Psoas muscle (tissue), 8 donors: ENCODE data around the gene FAIM2. TPM values are rescaled to one million over a fixed set of nuclear protein-coding genes. Genes with fewer than 3 reads are reported as not detected.
"Not testable (repeated sequence)": the region's sequence is repeated elsewhere in the genome, so short reads cannot be mapped to it uniquely, and the experiment has no call there.

ENCODE experiments used
- ATAC-seq, 4 donors: fragments of 200-7000 bp; cut with Tn5 transposase; one replicate each; pipeline ENCODE4 v1.9.1; 2020; ENCODE audit warnings: moderate library complexity in 3 of 4, mild to moderate bottlenecking in 2 of 4
- DNase-seq, 2 donors: peaks; one replicate each; pipeline ENCODE4 v3.0.0-alpha.2; 2020
- H3K27ac ChIP-seq: fragments of 200-600 bp; one replicate; pipeline ENCODE4 v1.8.0; 2022
- H3K27me3 ChIP-seq, 3 donors: fragments of 200-600 bp in 1 of 3; one replicate each; pipeline versions ENCODE4 v1.6.1 to v1.8.0; 2013 to 2022; ENCODE audit warnings: low read length in 2 of 3, mild to moderate bottlenecking in 2 of 3, moderate library complexity in 1 of 3; ENCODE audit not compliant: insufficient read depth in 3 of 3
- H3K36me3 ChIP-seq, 2 donors: fragments of 200-600 bp in 1 of 2; one replicate each; pipeline versions ENCODE4 v1.6.1 to v1.8.0; 2013 to 2022; ENCODE audit warnings: low read depth in 1 of 2, mild to moderate bottlenecking in 1 of 2, moderate library complexity in 1 of 2; ENCODE audit not compliant: insufficient read depth in 1 of 2
- H3K4me1 ChIP-seq: fragments of 200-600 bp; one replicate; pipeline ENCODE4 v1.8.0; 2022
- H3K4me3 ChIP-seq: fragments of 200-600 bp; one replicate; pipeline ENCODE4 v1.8.0; 2022; ENCODE audit warnings: mild to moderate bottlenecking
- H3K9me3 ChIP-seq: fragments of 200-600 bp; one replicate; pipeline ENCODE4 v1.8.0; 2022
- CTCF ChIP-seq: fragments of 200-600 bp; IDR thresholded peaks from one replicate; pipeline ENCODE4 v1.8.0; 2022; ENCODE audit warnings: antibody characterized with exemption
- WGBS, 3 donors: extraction: QIAGEN DNeasy Blood & Tissue Kit; methylation state at CpG; one replicate each; pipeline versions ENCODE4 v1.1.6 to v1.1.7; 2013; 5-methylcytosine and 5-hydroxymethylcytosine counted together
- intact Hi-C, 2 donors: fragments of 100-400 bp; cut with DNase I; formaldehyde crosslinking; loops; one replicate each; pipeline versions ENCODE4 v1.11.0 to v1.14.2; 2022
- polyA plus RNA-seq, 3 donors: library from polyadenylated mRNA; stranded (reverse); fragments of 200-250 nt; gene quantifications; one replicate each; pipeline ENCODE4 v1.2.3, GENCODE V29; 2013
- total RNA-seq, 4 donors: library from RNA; stranded (reverse); fragmentation: NEBNext Ultra II Directional in 2 of 4; extraction: Animal tissue kit (Norgen Biotek cat#: 25700) in 2 of 4; gene quantifications; one replicate each; pipeline versions ENCODE4 v1.2.1 to v1.2.4, GENCODE V29; 2021 to 2023
- donor health status: healthy with polysubstance abuse.
- donor health status: DM: no; HTN: no; CAD: no; lungs with moderate emphysema.
- donor health status: Bipolar disorder and iron deficiency.
- donor health status: healthy.
- donor health status: DM: yes; HTN: yes; CAD: no.
- donor health status: DM: no; HTN: no; CAD: no.
- donor health status: DM: no; HTN: no; CAD: no.
- donor health status: DM: yes; HTN: yes; CAD: no.

FAIM2 gene
- total and polyA plus RNA-seq, 7 donors = 0.22 to 1.1 (median 0.58) TPM; not detected in 2

GRCh38 chr12:49881415-49882247, 22.1 kb downstream of the FAIM2 start:
- Histone ChIP-seq H3K36me3 (no peaks in the 10 kb centered on the region), H3K27ac (no peak overlapping the region), H3K27me3 (no peaks in the 10 kb centered on the region), H3K4me1 (no peaks in the 10 kb centered on the region), H3K4me3 (no peak overlapping the region), H3K9me3 (no peaks in the 10 kb centered on the region)
- peak in 1 of 2 donors; percentile 37 for DNase-seq
- no peak for TF ChIP-seq CTCF
- ATAC-seq = no peak
- intact Hi-C loops = no loop called here
- 82 to 90% (median 87%) methylated on average over 16 of the region's 16 CpGs for WGBS, 3 donors

- DNase-seq (peak in 1 of 2 donors; percentile 15), ATAC-seq (no peak)
- TF ChIP-seq CTCF = no peak
- H3K27me3 ChIP-seq = no peaks in the 10 kb centered on the region
- no peaks in the 10 kb centered on the region for H3K36me3 ChIP-seq
- no peak overlapping the region for H3K27ac ChIP-seq
- no peak overlapping the region for H3K4me3 ChIP-seq
- no peaks in the 10 kb centered on the region for H3K4me1 ChIP-seq
- no peaks in the 10 kb centered on the region for H3K9me3 ChIP-seq
- WGBS, 3 donors = 39 to 50% (median 45%) methylated on average over 5 of the region's 5 CpGs
- intact Hi-C loops = no loop called here
Observed at GRCh38 chr12:49880756-49881414, 22.8 kb downstream of the FAIM2 start.

- H3K27me3 ChIP-seq, H3K4me1 ChIP-seq, H3K4me3 ChIP-seq, H3K36me3 ChIP-seq, H3K9me3 ChIP-seq, H3K27ac ChIP-seq, ATAC-seq, intact Hi-C loops, DNase-seq: not testable (repeated sequence)
- WGBS, 3 donors = 85 to 93% (median 90%) methylated on average over 2 of the region's 2 CpGs
Observed at GRCh38 chr12:49879065-49879464, 24.6 kb downstream of the FAIM2 start.

GRCh38 chr12:49878021-49878420, 25.7 kb downstream of the FAIM2 start:
- no peaks in the 10 kb centered on the region for H3K4me1 ChIP-seq
- 20 to 86% (median 76%) methylated on average over 1 to 2 of the region's 2 CpGs for WGBS, 3 donors
- H3K36me3 ChIP-seq = no peaks in the 10 kb centered on the region
- no peak for DNase-seq
- H3K4me3 ChIP-seq = no peak overlapping the region
- intact Hi-C loops = no loop called here
- TF ChIP-seq CTCF = no peak
- no peaks in the 10 kb centered on the region for H3K27me3 ChIP-seq
- no peak for ATAC-seq
- H3K27ac ChIP-seq = no peak overlapping the region
- H3K9me3 ChIP-seq = no peaks in the 10 kb centered on the region

GRCh38 chr12:49877066-49877465, 26.6 kb downstream of the FAIM2 start:
- Histone ChIP-seq H3K4me1 (no peaks in the 10 kb centered on the region), H3K9me3 (no peaks in the 10 kb centered on the region), H3K27ac (no peak overlapping the region), H3K36me3 (no peaks in the 10 kb centered on the region), H3K4me3 (no peak overlapping the region), H3K27me3 (no peaks in the 10 kb centered on the region)
- intact Hi-C loops = no loop called here
- DNase-seq = no peak
- ATAC-seq = no peak
- no peak for TF ChIP-seq CTCF
- 74 to 83% (median 78%) methylated on average over 4 to 5 of the region's 5 CpGs for WGBS, 3 donors
